Stimulated activated CD8-positive, alpha-beta memory T cell treated with anti-CD3 and anti-CD28 coated beads, Interleukin-12 subunit alpha, Interleukin-12 subunit beta, amount 100 ng/mL, for 24 hours (primary cell): ENCODE data around the gene PEX26.
"Not testable (repeated sequence)": the region's sequence is repeated elsewhere in the genome, so short reads cannot be mapped to it uniquely, and the experiment has no call there.

Source experiments
- DNase-seq: peaks from one replicate; pipeline ENCODE4 v3.0.0-alpha.2; 2020; ENCODE audit errors: extremely low read depth

The PEX26 gene

GRCh38 chr22:18119409-18120110 lies 41.8 kb downstream of the PEX26 start:
- DNase-seq, result no peak

GRCh38 chr22:18120857-18121256 lies 43.1 kb downstream of the PEX26 start:
- no peak for DNase-seq

GRCh38 chr22:18121506-18121905 lies 43.7 kb downstream of the PEX26 start:
- DNase-seq, result no peak

- no peak for DNase-seq
Measured at GRCh38 chr22:18121954-18122554, 44.3 kb downstream of the PEX26 start.

- DNase-seq, result not testable (repeated sequence)
Measured at GRCh38 chr22:18123476-18124025, 45.8 kb downstream of the PEX26 start.

GRCh38 chr22:18126606-18127005 lies 48.8 kb downstream of the PEX26 start:
- DNase-seq, result no peak

- no peak for DNase-seq
Measured at GRCh38 chr22:18130018-18130417, 52.2 kb downstream of the PEX26 start.

- no peak for DNase-seq
Measured at GRCh38 chr22:18130699-18131429, 53.1 kb downstream of the PEX26 start.

- no peak for DNase-seq
Measured at GRCh38 chr22:18133452-18133851, 55.7 kb downstream of the PEX26 start.

- DNase-seq, result no peak
Measured at GRCh38 chr22:18136563-18137320, 59.0 kb downstream of the PEX26 start.

GRCh38 chr22:18141004-18141403 lies 63.2 kb downstream of the PEX26 start:
- DNase-seq, result not testable (repeated sequence)

GRCh38 chr22:18144105-18144504 lies 66.3 kb downstream of the PEX26 start:
- DNase-seq, result no peak

GRCh38 chr22:18145676-18146388 lies 68.0 kb downstream of the PEX26 start:
- DNase-seq, result no peak

GRCh38 chr22:18146389-18146753 lies 68.6 kb downstream of the PEX26 start:
- no peak for DNase-seq

GRCh38 chr22:18147791-18148190 lies 70.0 kb downstream of the PEX26 start:
- no peak for DNase-seq

- DNase-seq, result no peak
Measured at GRCh38 chr22:18148293-18148965, 70.6 kb downstream of the PEX26 start.

GRCh38 chr22:18152519-18152918 lies 74.7 kb downstream of the PEX26 start:
- no peak for DNase-seq

GRCh38 chr22:18154821-18155390 lies 77.1 kb downstream of the PEX26 start:
- DNase-seq, result no peak
